ENCODE data around the gene ZFYVE27.

The ZFYVE27 gene

GRCh38 chr10:97748116-97748515, 11.2 kb downstream of the ZFYVE27 start:
- DNase-seq, result no peak

DNA sequence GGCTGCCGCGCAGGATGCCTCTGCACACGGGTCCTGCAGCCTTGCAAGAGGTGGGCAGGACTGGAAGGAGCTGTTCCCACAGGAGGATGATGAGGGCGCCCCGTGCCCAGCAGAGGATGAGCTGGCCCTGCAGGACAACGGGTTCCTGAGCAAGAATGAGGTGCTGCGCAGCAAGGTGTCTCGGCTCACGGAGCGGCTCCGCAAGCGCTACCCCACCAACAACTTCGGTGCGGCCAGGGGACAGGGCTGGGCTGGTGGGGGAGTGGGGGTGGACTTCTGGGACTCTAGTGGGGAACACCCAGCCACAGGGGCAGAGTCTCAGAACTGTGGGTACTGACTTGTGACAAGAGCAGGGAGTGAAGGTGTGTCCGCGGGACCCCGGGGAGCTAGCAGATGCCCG, 16.0 kb downstream of the ZFYVE27 start:
- DNase-seq, result no peak

DNA sequence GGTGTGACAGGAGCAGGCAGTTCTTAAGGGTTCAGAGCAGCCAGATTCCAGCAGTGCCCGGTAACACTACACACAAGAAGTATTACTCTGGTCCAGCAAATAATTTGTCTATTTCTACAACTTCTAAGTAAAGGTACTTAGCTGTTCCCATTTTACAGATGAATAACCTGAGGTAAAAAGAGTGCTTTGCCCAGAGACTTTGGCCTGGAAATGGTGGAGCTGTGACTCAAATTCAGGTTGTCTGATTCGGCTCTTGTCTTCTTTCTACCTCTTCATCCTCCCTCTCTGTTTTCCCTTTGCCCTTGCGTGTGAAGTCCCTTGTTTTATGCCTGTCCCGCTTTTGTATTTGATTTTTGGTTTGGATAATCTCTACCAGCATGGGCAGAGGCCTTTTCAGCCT, 17.8 kb downstream of the ZFYVE27 start:
- DNase-seq, result no peak

DNA sequence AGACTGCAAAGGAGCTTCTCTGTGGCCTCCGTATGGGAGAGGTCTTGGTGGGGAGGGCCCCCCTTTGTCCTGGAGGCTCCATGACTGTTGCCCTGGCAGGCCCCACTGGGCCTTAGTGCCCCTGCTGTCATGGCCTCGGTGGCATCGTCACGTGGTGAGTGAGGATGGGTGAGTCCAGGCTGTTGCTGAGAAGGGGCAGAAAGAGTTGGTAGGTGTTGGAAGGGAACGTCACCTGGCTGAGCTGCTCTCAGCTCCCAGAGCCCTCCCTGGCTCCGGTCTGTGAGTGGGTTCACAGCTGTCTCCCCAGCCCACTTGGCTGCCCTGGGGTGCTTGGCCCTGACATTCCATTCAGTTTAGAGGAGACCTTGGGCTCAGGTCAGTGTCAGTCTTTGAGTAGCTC, 18.8 kb downstream of the ZFYVE27 start:
- no peak for DNase-seq

DNA sequence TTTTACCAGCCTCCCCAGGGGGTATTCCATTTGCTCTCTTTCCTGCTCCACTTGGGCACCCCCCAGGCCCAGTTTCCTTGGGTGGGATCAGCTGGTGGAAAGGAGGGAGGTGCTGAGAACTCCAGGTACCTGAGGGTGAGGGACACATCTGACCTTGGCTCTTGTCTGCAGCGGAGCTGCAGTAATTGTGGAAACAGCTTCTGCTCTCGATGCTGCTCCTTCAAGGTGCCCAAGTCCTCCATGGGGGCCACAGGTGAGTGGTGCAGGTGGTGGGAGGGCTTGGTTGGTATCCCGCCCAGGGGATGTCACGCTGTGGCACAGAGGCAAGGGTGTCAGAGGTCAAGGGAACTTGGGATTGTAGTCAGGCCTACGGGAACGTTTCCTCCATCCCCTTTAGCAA, 20.5 kb downstream of the ZFYVE27 start:
- no peak for DNase-seq

GRCh38 chr10:97759158-97759887, 22.4 kb downstream of the ZFYVE27 start:
- DNase-seq, result peak; percentile 69

DNA sequence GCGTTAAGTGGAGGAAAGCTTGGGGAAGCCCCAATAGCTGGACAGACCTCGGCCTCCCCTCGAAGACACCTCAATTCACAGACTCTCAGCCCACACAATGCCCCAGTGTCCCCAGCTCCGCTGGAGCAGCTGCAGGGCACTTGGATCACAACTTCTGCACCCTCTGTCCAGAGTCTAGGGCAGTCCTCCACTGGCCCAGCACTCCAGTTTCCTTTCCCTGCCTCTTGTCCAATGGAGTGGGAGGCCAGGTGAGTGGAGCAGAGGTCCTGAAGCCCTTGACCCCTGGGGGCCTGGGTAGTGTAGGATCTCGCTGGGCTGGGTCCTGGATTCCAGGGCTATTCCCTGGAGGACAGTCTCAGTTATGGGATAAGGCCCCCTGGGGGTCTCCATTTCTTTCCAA, 23.0 kb downstream of the ZFYVE27 start:
- DNase-seq, result no peak

- DNase-seq, result no peak
Measured at GRCh38 chr10:97760461-97761257, 23.7 kb downstream of the ZFYVE27 start.

- no peak for DNase-seq
Measured at GRCh38 chr10:97761331-97761865, 24.5 kb downstream of the ZFYVE27 start.

- DNase-seq, result no peak
Measured at GRCh38 chr10:97762056-97762455, 25.1 kb downstream of the ZFYVE27 start.

GRCh38 chr10:97762816-97763215, 25.9 kb downstream of the ZFYVE27 start:
- peak; percentile 53 for DNase-seq

- no peak for DNase-seq
Measured at GRCh38 chr10:97763411-97763810, 26.5 kb downstream of the ZFYVE27 start.

DNA sequence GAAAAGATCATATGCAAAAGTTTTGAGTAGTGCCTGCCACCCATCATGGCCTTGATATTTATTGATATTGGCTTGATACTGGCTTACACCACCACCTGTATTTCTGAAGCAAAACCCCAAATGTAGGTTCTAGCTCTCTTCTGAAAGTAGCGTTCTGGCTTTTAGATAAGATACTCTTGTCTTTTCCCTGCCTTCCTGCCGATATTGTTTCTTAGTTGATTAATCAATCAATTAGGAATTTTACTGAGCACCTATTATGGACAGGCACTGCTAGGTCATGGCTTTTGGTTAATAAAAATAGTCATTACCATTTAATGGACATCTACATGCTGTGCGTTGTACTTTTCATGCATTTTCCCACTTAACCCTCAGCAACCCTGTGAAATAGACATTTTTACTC, 27.0 kb downstream of the ZFYVE27 start:
- no peak for DNase-seq

GRCh38 chr10:97764519-97764931, 27.6 kb downstream of the ZFYVE27 start:
- no peak for DNase-seq

GRCh38 chr10:97765201-97765600, 28.3 kb downstream of the ZFYVE27 start:
- DNase-seq, result peak; percentile 58

DNA sequence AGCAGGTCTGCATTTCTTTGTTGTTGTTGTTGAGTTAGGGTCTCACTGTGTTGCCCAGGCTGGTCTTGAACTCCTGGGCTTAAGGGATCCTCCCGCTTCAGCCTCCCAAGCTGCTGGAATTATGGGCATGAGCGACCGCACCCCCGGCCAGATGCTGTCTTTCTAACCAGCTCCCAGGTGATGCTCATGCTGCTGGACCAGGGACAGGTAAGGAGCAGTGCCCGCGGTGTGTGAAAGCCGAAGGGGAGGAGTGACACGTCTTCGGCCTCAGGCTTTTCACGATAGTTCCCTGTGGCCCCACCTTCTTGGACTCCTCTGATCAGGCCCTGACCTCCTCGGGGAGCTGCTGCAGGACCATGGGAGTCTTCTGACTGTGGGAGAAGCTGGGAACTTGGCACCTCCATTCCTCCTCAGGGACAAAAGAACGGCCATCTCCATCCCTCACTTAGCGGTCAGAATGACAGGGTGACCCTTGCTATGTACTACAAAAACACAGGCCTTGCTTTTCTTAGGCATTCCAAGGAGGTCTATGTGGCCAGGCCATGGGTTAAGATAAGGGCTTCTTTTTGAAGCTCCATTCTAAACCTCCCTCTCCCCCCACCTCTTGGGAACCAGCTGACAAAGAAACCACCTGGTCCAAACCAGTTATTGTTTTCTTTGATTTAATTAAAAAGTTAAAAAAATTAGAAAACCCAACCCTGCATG, 29.3 kb downstream of the ZFYVE27 start:
- DNase-seq, result no peak

- DNase-seq, result no peak
Measured at GRCh38 chr10:97766996-97767924, 30.3 kb downstream of the ZFYVE27 start.

DNA sequence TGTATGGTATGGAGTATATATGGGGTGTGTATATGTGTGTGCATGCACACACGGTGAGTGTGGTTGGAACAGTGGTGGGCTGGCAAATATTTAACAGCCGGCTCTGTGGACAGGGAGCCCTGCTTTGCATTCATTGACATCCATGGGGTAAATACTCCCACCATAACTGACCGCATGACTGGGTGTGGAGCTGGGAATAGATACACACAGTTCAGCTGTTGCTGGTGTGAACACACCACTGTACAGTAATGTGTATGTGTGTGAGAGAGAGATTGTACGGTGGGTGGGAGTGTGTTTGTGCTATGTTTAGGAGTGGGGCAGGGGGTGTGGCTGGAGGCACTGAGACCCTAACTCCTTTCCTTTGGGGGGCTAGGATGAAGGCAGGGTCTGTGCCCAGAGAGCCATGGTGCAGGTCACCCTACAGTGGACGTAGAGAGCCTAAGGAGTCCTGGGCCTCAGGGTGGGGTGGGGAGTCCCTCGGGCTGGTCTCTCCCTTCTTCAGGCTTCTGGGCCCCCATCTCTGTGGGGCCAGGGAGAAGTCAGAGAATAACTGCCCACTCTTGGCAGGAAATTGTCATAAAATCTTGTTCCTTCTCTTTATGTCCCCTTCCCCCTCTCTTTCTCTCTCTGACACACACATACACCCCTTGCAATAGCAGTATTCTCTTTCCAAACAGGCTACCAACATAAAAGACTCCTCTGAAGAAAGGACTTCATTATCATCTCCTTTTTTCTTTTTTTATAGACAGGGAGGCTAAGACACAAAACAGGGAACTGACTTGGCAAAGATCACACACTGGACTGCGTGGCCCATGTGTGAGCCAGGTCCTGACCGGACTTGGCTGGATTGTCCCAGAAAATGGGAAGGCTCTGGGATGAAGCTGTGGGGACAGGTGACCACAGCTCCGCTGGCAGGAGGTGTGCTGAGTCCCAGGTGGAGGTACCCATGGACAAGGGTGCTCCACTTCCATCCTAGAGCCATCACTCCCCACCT, 31.7 kb downstream of the ZFYVE27 start:
- DNase-seq, result no peak

DNA sequence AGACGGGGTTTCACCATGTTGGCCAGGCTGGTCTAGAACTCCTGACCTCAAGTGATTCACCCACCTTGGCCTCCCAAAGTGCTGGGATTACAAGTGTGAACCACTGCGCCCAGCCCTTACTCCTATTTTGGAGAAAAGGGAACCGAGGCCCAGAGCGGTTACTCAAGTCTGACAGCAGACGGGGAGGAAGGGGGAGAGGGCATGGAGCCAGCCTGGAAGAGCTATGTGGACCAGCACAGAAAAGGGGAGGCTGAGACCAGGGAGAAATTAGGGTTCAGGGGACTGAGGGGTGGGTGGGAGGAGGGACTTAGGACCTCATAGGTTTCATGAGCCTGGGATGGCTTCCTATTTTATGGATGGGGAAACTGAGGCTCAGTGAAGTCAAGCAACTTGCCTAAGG, 33.3 kb downstream of the ZFYVE27 start:
- DNase-seq, result no peak

DNA sequence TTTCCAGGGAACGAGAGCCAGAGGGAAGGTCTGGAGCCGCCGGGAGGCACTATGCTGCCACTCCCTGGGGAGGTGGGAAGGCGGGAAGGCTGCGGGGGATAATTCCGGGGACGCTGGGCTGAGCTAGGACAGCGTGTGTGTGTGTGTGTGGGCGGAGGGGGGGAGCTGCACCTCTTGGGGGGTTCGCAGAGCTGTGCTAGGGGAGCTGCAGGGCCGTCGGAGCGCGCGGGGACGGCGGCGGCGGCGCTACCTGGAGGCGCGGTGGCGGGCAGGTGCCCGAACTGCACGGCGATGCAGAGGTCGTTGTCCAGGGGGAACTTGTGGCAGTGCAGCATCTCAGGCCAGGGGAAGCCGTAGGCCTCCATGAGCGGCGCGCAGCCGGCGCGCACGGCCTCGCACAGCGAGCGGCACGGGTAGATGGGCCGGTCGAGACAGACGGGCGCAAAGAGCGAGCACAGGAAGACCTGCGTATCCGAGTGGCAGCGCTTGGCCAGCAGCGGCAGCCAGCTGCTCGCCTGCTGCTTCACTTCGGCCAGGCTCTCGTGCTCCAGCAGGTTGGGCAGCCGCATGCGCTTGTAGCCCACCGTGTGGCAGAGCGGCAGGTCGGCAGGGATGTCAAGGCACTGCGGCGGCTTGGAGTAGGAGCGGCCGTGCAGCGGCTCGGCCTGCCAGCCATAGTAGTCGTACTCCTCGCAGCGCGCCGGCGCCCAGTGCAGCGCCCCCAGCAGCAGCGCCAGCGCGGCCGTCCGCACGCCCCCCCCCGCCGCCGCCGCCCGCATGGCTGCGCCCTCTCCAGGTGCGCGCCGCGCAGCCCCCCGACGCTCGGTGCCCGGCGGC, 34.3 kb downstream of the ZFYVE27 start:
- no peak for DNase-seq

Measured in femur (tissue), 1 donor.